H1 (cell line): ENCODE data around the gene RPL3. TPM values are rescaled to one million over a fixed set of nuclear protein-coding genes. Genes with fewer than 3 reads are reported as not detected.

Experiments
- CTCF ChIA-PET: fragments of 300-600 bp; sonication (Branson Sonifier 250); formaldehyde crosslinking; loops from one replicate; lab custom pipeline; 2021; ENCODE audit not compliant: partially characterized antibody; lab: Charles Lee
- POLR2A ChIA-PET: fragments of 300-600 bp; sonication (Branson Sonifier 250); formaldehyde crosslinking; loops from one replicate; lab custom pipeline; 2021; ENCODE audit warnings: inconsistent platforms; ENCODE audit not compliant: partially characterized antibody; lab: Charles Lee
- DNase-seq, 2 experiments: peaks; one replicate each; pipeline versions ENCODE4 v3.0.0 to v3.0.0-alpha.2; 2010 to 2022; ENCODE audit warnings: low spot score in 2 of 2, low read depth in 1 of 2, mixed read lengths in 1 of 2
- FAIRE-seq: peaks from 2 replicates; lab custom pipeline; 2011; peaks lifted over from hg19 to GRCh38; lab: Jason Lieb, UNC
- H2AFZ ChIP-seq: 2 replicates; pipeline ENCODE4 v1.8.1; 2012; ENCODE audit warnings: low read length, inconsistent platforms
- H2AK5ac ChIP-seq: 2 replicates; pipeline ENCODE4 v1.6.1; 2013; ENCODE audit warnings: low read depth, low read length
- H2BK120ac ChIP-seq: replicated peaks from 2 replicates; pipeline ENCODE3; 2013; ENCODE audit warnings: low read depth, low read length, inconsistent platforms
- H2BK12ac ChIP-seq: 2 replicates; pipeline ENCODE4 v1.6.1; 2013; ENCODE audit warnings: low read depth, low read length
- H2BK15ac ChIP-seq: 2 replicates; pipeline ENCODE4 v1.6.1; 2013; ENCODE audit warnings: low read length
- H2BK20ac ChIP-seq: 2 replicates; pipeline ENCODE4 v1.6.1; 2013; ENCODE audit warnings: low read length
- H2BK5ac ChIP-seq: 2 replicates; pipeline ENCODE4 v1.6.1; 2013; ENCODE audit warnings: low read depth, low read length
- H3K14ac ChIP-seq: 2 replicates; pipeline ENCODE4 v1.6.1; 2013; ENCODE audit warnings: inconsistent platforms; ENCODE audit not compliant: insufficient read length
- H3K18ac ChIP-seq: 2 replicates; pipeline ENCODE4 v1.6.1; 2013; ENCODE audit warnings: low read length; ENCODE audit errors: extremely low read depth
- H3K23ac ChIP-seq: 2 replicates; pipeline ENCODE4 v1.6.1; 2013; ENCODE audit warnings: inconsistent platforms; ENCODE audit not compliant: insufficient read length
- H3K23me2 ChIP-seq: 2 replicates; pipeline ENCODE4 v1.6.1; 2013; ENCODE audit warnings: low read depth, low read length
- H3K27ac ChIP-seq: 2 replicates; pipeline ENCODE4 v1.6.1; 2011; ENCODE audit warnings: low read depth, low read length, inconsistent platforms
- H3K27me3 ChIP-seq, 4 experiments: replicated peaks in 1 of 4; 1 replicate in 1 of 4; 2 replicates in 3 of 4; pipeline versions ENCODE4 v1.6.1 to v1.8.1; 2011 to 2013; ENCODE audit warnings: low read length in 3 of 4, mild to moderate bottlenecking in 3 of 4, inconsistent platforms in 2 of 4, mixed read lengths in 2 of 4, moderate library complexity in 1 of 4; ENCODE audit not compliant: control insufficient read depth in 3 of 4, insufficient read depth in 3 of 4; ENCODE audit errors: extremely low read depth in 1 of 4
- H3K36me3 ChIP-seq, 4 experiments: 2 replicates each; pipeline versions ENCODE4 v1.6.1 to v1.8.1; 2011 to 2013; ENCODE audit warnings: mild to moderate bottlenecking in 4 of 4, low read length in 3 of 4, moderate library complexity in 2 of 4, control low read depth in 1 of 4, inconsistent platforms in 1 of 4; ENCODE audit not compliant: insufficient read depth in 4 of 4, control insufficient read depth in 2 of 4
- H3K4ac ChIP-seq: replicated peaks from 2 replicates; pipeline ENCODE3; 2013; ENCODE audit warnings: low read length, low read depth, mixed read lengths, inconsistent platforms; ENCODE audit not compliant: insufficient read length
- H3K4me1 ChIP-seq, 4 experiments: replicated peaks in 1 of 4; 1 replicate in 1 of 4; 2 replicates in 3 of 4; pipeline versions ENCODE4 v1.6.1 to v1.8.1; 2011 to 2013; ENCODE audit warnings: low read length in 3 of 4, inconsistent platforms in 2 of 4, mixed read lengths in 1 of 4; ENCODE audit not compliant: insufficient read depth in 4 of 4, control insufficient read depth in 3 of 4
- H3K4me2 ChIP-seq, 2 experiments: 2 replicates each; pipeline versions ENCODE4 v1.6.1 to v1.8.1; 2011 to 2013; ENCODE audit warnings: low read depth in 2 of 2, low read length in 2 of 2, control low read depth in 1 of 2, inconsistent platforms in 1 of 2, mild to moderate bottlenecking in 1 of 2; ENCODE audit not compliant: insufficient read depth in 1 of 2
- H3K4me3 ChIP-seq, 4 experiments: fragments of 200-600, 300-600 bp in 1 of 4; sonication (generic), shearing (Covaris generic), sonication (Bioruptor Twin) in 1 of 4; 2 replicates each; pipeline versions ENCODE4 v1.5.1 to v1.8.1; 2011 to 2016; ENCODE audit warnings: low read length in 4 of 4, low read depth in 3 of 4, control low read depth in 2 of 4, inconsistent platforms in 2 of 4, mild to moderate bottlenecking in 2 of 4, mixed read lengths in 1 of 4, moderate library complexity in 1 of 4; ENCODE audit not compliant: insufficient read depth in 2 of 4; ENCODE audit errors: extremely low read depth in 1 of 4
- H3K56ac ChIP-seq: replicated peaks from 2 replicates; pipeline ENCODE3; 2013; ENCODE audit warnings: low read depth, mild to moderate bottlenecking, mixed read lengths, low read length, inconsistent platforms; ENCODE audit not compliant: insufficient read length
- H3K79me1 ChIP-seq: 2 replicates; pipeline ENCODE4 v1.6.1; 2013; ENCODE audit warnings: low read depth, low read length, control low read depth
- H3K79me2 ChIP-seq, 2 experiments: 2 replicates each; pipeline versions ENCODE4 v1.6.1 to v1.8.1; 2012 to 2013; ENCODE audit warnings: low read length in 2 of 2, mild to moderate bottlenecking in 2 of 2, inconsistent platforms in 1 of 2; ENCODE audit not compliant: insufficient read depth in 2 of 2, control insufficient read depth in 1 of 2
- H3K9ac ChIP-seq, 4 experiments: replicated peaks in 1 of 4; 1 replicate in 1 of 4; 2 replicates in 3 of 4; pipeline versions ENCODE4 v1.6.1 to v1.8.1; 2011 to 2013; ENCODE audit warnings: low read depth in 3 of 4, low read length in 3 of 4, control low read depth in 2 of 4, mild to moderate bottlenecking in 2 of 4, moderate library complexity in 2 of 4, inconsistent platforms in 1 of 4; ENCODE audit errors: extremely low read depth in 1 of 4
- H3K9me3 ChIP-seq, 2 experiments: 2 replicates each; pipeline versions ENCODE4 v1.6.1 to v1.8.1; 2012 to 2013; ENCODE audit warnings: mild to moderate bottlenecking in 2 of 2, moderate library complexity in 2 of 2, control low read depth in 1 of 2, inconsistent platforms in 1 of 2, low read depth in 1 of 2, low read length in 1 of 2, mixed read lengths in 1 of 2; ENCODE audit not compliant: insufficient read depth in 2 of 2
- H4K20me1 ChIP-seq, 2 experiments: replicated peaks in 1 of 2; 2 replicates each; pipeline versions ENCODE3 to v1.8.1; 2011 to 2013; ENCODE audit warnings: inconsistent platforms in 2 of 2, low read length in 2 of 2, mild to moderate bottlenecking in 1 of 2; ENCODE audit not compliant: insufficient read depth in 2 of 2, control insufficient read depth in 1 of 2
- H4K5ac ChIP-seq: 2 replicates; pipeline ENCODE4 v1.6.1; 2013; ENCODE audit warnings: low read length, low read depth, mixed read lengths, inconsistent platforms; ENCODE audit not compliant: insufficient read length
- H4K8ac ChIP-seq: 2 replicates; pipeline ENCODE4 v1.8.0; 2013; ENCODE audit warnings: mild to moderate bottlenecking, moderate library complexity, low read length, inconsistent platforms; ENCODE audit not compliant: insufficient read depth; ENCODE audit errors: extremely low read depth
- H4K91ac ChIP-seq: replicated peaks from 2 replicates; pipeline ENCODE3; 2013; ENCODE audit warnings: low read length, mixed read lengths, inconsistent platforms; ENCODE audit not compliant: insufficient read length
- BRCA1 ChIP-seq: IDR thresholded peaks from 2 replicates; pipeline ENCODE4 v1.6.1; 2012; ENCODE audit warnings: low read depth, low read length, improper control_type of control experiment
- POLR2AphosphoS5 ChIP-seq: IDR thresholded peaks from 2 replicates; pipeline ENCODE4 v1.6.1; 2011; ENCODE audit warnings: low read depth, low read length
- WGBS, 2 experiments: shearing (Covaris generic) in 1 of 2; methylation state at CpG; one replicate each; pipeline versions ENCODE4 v1.1.6 to v1.1.7; 2013 to 2015; ENCODE audit warnings: low lambda C conversion rate in 2 of 2, mixed read lengths in 2 of 2, inconsistent platforms in 1 of 2, low coverage in 1 of 2, missing lambda C conversion rate in 1 of 2; ENCODE audit not compliant: insufficient replicate concordance in 2 of 2, insufficient coverage in 1 of 2, insufficient read length in 1 of 2; ENCODE audit errors: extremely low coverage in 1 of 2, missing lambda C conversion rate in 1 of 2; 5-methylcytosine and 5-hydroxymethylcytosine counted together
- polyA plus RNA-seq, 7 experiments: library from polyadenylated mRNA; depleted of rRNA in 3 of 7; stranded (reverse) in 5 of 7; unstranded in 2 of 7; fragments of >200 nt in 5 of 7; fragments of 200-250 nt in 2 of 7; gene quantifications; 1 replicate in 5 of 7; 2 replicates in 1 of 7; 4 replicates in 1 of 7; pipeline versions ENCODE4 v1.2.1 to v1.2.3, GENCODE V29; 2011 to 2013; ENCODE audit warnings: missing spikeins in 2 of 7, mixed read lengths in 2 of 7
- total RNA-seq: library from RNA; stranded (reverse); fragmentation: NEBNext Ultra II Directional; extraction: Animal tissue kit (Norgen Biotek cat#: 25700); gene quantifications from 2 replicates; pipeline ENCODE4 v1.2.1, GENCODE V29; 2021

RPL3 gene
- total and polyA plus RNA-seq, 2 of the 8 experiments (the other 6 are each of a cell fraction or from before 2014, with no cell fraction given): 2,865 to 5,466 TPM

DNA sequence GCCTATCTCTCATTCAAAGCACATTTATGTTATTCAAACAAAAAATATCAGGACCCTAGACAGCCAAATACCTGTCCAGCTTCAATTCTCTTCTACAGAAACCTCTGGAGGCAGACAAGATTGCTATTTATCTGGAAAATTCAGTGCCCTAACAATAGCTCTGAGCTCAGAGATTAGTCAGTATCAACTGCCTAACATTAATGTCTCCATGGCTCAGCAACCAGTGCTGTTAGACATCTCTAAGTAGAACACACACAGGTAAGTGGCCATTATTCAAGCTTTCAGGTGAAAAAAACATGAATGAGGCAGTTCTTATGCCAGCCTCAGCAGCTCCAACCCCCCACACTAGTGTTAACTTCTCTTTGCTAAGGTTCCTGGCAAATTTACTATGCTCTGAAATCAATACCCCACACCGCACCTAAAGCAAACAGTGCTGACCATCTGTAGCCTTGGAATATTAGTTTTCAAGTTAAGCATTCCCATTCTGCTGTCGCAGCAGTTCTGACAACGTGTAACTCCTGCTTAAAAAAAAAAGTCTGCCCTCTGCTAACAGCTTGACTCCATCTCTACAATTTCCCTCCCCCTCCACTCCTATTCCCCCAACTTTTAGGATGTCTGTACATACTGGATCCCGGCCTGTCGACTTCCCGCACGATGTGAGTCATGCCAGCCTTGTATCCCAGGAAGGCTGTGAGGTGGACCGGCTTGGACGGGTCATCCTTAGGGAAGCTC lies 1.5 kb downstream of the RPL3 start:
- peaks cover 3% of the 10 kb centered on the region for H3K79me1 ChIP-seq
- H3K56ac ChIP-seq: peak overlapping the region; percentile 33
- H4K20me1 ChIP-seq: peaks cover 39 to 43% of the 10 kb centered on the region in 2 experiments
- H3K4me1 ChIP-seq: peaks cover 0 to 21% (median 3%) of the 10 kb centered on the region in 4 experiments; a peak in 6 of 7 replicates
- H3K4ac ChIP-seq: no peak overlapping the region
- DNase-seq: no peak
- no peak overlapping the region for H2BK20ac ChIP-seq
- no peak overlapping the region for H3K14ac ChIP-seq
- H2BK120ac ChIP-seq: no peak overlapping the region
- H3K9ac ChIP-seq: peak overlapping the region; percentile 84 to 100 (median 97)
- no peak overlapping the region for H2BK15ac ChIP-seq
- no peak overlapping the region; the same call in 1 of the 2 replicates for H3K18ac ChIP-seq
- no peaks in the 10 kb centered on the region for H3K27me3 ChIP-seq
- H2AFZ ChIP-seq: no peak overlapping the region
- ChIA-PET CTCF (interaction anchor here (0.5 to 6.2 kb wide), 27 partner anchors 8 to 447 kb away, joined by 3 to 37 read pairs (median 5); no protein-coding TSS in a partner anchor), POLR2A (interaction anchor here (0.6 to 16.9 kb wide), 72 partner anchors 18 to 1313 kb away, joined by 3 to 692 read pairs (median 6); partner anchors contain the start of genes ATF4, SYNGR1 and TAB1)
- H3K36me3 ChIP-seq: peaks cover 47 to 60% (median 54%) of the 10 kb centered on the region in 4 experiments
- no peak overlapping the region; the same call in 1 of the 2 replicates for H4K8ac ChIP-seq
- TF ChIP-seq POLR2AphosphoS5 (peak; percentile 53; the same call in 1 of the 2 replicates), BRCA1 (no peak)
- H3K9me3 ChIP-seq: no peaks in the 10 kb centered on the region
- peak overlapping the region; percentile 97 for H3K27ac ChIP-seq
- H2BK5ac ChIP-seq: peak overlapping the region; percentile 100
- no peak overlapping the region for H4K91ac ChIP-seq
- WGBS, 2 experiments: 18% methylated on average over 8 of the region's 9 CpGs; no CpG with 5 or more reads in 1 of the 2 experiments
- FAIRE-seq: no peak
- H3K4me2 ChIP-seq: peak overlapping the region; percentile 82 to 91
- H4K5ac ChIP-seq: no peak overlapping the region
- H3K79me2 ChIP-seq: peaks cover 11 to 42% of the 10 kb centered on the region in 2 experiments
- no peak overlapping the region for H2BK12ac ChIP-seq
- H2AK5ac ChIP-seq: no peak overlapping the region
- H3K23ac ChIP-seq: no peak overlapping the region
- peak overlapping the region; percentile 95 to 99 (median 98) for H3K4me3 ChIP-seq
- peaks cover 10% of the 10 kb centered on the region for H3K23me2 ChIP-seq
